NCI-H524 treated with DMSO at 0.1 percent for 48 hours (cell line): Measurements from ENCODE around the gene CD46.
"Not testable (repeated sequence)": the region's sequence is repeated elsewhere in the genome, so short reads cannot be mapped to it uniquely, and the experiment has no call there.

Experiments
- DNase-seq: peaks from one replicate; lab custom pipeline; 2025; lab: John Stamatoyannopoulos, UW

The CD46 gene

GRCh38 chr1:207750631-207751305 lies 1.1 kb upstream of the CD46 start:
- DNase-seq: no peak

DNA sequence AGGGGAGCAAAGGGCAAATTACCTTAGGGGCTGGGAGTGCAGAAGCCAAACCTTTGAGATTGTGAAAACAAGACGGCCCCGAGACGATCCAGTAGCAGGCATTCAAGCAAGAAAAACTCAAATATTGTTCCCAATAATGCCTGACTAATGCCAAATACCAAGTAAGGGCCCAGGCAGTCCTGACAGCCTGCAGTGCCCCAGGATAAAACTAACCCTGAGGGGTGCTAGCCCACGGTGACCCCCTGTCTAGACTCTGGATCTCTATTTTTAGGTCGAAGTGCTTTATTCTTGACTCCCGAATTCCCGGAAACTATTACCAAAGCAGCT lies 428 bp upstream of the CD46 start:
- not testable (repeated sequence) for DNase-seq

- no peak for DNase-seq
Measured at GRCh38 chr1:207752456-207752998, 673 bp downstream of the CD46 start.

DNA sequence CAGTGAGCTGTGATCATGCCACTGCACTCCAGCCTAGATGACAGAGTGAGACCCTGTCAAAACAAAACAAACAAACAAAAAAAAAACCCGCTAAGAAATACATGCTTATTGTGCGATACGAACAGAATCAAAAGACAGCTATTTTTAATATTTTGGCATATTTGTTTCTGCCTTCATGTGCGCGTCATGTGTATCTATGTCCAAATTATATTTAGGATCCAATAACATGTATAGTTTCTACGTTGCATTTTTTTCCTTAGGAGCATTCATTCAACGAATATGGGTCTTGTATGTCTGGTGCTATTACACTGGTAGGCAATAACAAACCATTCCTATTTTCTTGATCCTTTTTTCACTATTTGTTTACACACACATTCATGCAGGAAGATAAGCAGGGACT lies 1.8 kb downstream of the CD46 start:
- no peak for DNase-seq

DNA sequence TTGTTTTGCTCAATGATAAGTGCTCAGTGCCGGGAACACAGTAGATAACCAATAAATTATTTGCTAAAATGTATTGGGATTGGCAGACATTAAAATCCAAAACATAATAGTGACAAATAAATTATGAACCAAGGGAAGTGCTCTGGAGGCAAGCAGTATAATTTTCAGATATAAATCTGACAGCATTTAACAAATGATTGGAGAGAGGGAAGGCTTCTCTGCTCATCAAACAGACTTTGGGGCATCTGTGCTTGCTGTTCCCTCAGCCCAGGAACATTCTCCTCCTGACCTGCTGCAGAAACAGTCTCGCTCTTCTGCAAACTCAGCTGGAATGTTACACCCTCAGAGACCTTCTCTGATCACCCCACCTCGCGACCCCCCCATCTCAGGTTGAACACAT lies 2.2 kb downstream of the CD46 start:
- DNase-seq: no peak

GRCh38 chr1:207754974-207755700 lies 3.3 kb downstream of the CD46 start:
- no peak for DNase-seq

DNA sequence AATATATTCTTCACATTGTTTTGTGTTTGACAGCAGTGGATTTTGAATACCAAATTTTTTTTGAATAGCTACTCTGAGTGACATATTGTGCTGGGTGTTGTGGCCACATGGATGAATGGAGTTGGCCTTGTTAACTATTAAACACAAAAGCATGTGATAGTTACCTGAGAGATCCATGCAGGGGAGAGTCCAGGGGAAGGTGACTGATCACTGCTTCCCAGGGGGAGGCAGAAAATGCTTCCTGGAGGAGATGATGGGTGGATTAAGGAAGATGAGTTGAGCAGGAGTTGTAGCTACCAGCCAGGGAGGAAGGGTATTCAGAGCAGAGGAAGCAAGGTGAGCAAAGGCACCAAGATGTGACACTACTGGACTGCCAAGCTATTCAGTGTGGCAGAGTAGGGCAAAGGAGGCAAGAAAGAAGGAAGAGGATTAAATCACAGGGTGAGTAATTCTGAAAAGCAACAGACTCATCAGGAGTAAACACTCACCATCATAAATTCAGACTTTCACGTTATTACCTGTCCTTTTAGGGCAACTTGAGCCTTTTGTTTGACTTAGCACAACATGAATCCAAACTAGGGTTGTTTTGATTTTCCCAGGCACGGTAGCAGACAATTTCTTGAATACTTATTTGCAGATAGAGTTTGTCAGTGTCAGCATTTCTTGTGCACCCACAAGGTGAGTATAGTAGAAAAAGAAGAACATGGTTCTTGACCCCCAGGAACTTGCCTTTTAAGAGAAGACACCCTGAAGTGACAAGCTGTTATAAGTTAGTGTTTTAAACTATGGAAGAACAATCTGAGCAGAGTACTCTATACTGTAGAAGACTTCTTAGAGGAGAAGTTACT lies 4.2 kb downstream of the CD46 start:
- DNase-seq: no peak

- DNase-seq: no peak
Measured at GRCh38 chr1:207762622-207763021, 10.8 kb downstream of the CD46 start.

- DNase-seq: no peak
Measured at GRCh38 chr1:207763091-207763490, 11.2 kb downstream of the CD46 start.

GRCh38 chr1:207763972-207764371 lies 12.1 kb downstream of the CD46 start:
- no peak for DNase-seq

- DNase-seq: no peak
Measured at GRCh38 chr1:207766569-207766968, 14.7 kb downstream of the CD46 start.

GRCh38 chr1:207770514-207770913 lies 18.7 kb downstream of the CD46 start:
- DNase-seq: not testable (repeated sequence)

DNA sequence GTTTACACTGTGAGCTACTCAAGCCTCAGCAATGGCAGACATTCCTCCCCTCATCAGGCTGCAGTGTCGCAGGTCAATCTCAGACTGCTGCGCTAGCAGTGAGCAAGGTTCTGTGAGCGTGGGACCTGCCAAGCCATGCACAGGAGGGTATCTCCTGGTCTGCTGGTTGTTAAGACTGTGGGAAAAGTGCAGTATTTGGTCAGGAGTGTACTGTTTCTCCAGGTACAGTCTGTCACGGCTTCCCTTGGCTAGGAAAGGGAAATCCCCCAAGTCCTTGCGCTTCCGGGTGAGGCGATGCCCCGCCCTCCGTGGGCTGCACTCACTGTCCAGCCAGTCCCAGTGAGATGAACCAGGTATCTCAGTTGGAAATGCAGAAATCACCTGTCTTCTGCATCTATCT lies 24.2 kb downstream of the CD46 start:
- not testable (repeated sequence) for DNase-seq

DNA sequence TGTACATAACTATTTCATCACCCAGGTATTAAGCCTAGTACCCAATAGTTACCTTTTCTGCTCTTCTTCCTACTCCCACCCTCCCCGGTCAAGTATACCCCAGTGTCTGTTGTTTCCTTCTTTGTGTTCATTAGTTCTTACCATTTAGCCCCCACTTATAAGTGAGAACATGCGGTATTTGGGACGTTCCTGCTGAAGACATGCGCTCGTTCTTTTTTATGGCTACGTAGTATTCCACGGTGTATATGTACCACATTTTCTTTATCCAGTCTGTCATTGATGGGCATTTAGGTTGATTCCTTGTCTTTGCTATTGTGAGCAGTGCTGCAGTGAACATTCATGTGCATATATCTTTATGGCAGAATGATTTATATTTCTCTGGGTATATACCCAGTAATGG lies 25.6 kb downstream of the CD46 start:
- not testable (repeated sequence) for DNase-seq

DNA sequence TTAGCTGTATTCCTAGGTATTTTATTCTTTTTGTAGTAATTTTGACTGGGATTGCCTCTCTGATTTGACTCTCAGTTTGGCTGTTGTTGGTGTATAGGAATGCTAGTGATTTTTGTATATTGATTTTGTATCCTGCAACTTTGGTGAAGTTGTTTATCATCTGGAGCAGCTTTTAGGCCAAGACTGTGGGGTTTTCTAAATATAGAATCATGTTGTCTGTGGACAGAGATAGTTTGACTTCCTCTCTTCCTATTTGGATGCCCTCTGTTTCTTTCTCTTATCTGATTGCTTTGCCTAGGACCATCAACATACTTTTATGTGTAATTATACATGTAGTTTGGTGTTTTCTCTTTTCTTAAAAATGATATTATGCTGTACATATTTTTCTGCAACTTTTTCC lies 27.2 kb downstream of the CD46 start:
- no peak for DNase-seq

GRCh38 chr1:207781312-207781711 lies 29.5 kb downstream of the CD46 start:
- DNase-seq: no peak

- no peak for DNase-seq
Measured at GRCh38 chr1:207787776-207788175, 35.9 kb downstream of the CD46 start.

GRCh38 chr1:207789386-207789785 lies 37.5 kb downstream of the CD46 start:
- DNase-seq: no peak

DNA sequence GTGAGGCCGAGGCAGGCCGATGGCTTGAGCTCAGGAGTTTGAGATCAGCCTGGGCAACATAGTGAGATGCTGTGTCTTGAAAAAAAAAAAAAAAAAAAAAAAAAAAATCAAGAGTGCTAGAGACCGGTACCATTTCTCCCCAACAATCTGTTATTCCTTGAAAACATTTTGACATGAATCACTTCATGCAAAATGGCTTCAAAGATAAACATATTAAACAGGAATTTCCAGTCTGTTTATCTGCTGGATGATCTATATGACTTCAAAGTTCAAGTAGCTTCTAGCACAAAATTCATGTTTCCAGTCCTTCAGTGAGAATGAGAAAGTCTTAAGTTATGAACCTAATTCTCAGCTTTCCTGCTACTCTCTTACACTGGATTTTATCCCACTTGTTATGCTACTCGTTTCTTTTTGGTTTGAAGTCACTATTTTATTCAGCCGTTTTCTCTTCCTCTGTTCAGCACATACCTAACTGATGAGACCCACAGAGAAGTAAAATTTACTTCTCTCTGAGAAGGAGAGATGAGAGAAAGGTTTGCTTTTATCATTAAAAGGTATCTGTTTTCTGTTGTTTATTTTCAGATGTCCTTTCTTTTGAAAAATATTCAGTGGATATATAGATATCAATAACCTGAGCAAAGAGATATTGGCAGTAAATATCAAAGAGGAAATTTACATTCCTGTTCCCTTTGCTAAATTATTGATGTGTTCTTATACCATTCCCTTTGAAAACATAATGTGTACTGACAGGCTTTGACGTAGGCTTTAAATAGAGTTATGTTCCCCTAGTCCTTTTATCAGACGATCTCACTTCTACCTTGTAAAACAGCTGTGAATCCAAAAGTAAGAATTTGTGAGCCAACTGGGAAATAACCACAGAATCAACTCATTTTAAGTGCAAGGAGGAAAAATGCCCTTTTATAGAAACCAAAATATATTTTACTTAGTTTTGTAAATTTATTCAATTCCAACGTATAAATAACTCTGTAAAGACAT lies 38.2 kb downstream of the CD46 start:
- DNase-seq: no peak

DNA sequence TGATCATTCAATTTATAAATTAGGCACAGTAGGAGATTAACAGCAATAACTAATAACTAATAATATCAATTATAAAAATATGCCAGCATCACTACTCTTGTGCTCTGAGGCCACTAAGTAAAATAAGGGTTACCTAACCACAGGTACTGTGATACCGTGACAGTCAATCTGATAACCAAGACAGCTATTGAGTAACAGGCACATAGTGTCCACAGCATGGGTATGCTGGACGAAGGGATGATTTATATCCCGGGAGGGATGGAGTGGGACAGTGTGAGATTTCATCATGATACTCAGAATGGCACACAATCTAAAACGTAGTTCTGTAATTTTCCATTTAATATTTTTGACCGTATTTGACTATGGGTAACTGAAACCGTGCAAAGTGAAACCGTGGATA lies 39.4 kb downstream of the CD46 start:
- no peak for DNase-seq

DNA sequence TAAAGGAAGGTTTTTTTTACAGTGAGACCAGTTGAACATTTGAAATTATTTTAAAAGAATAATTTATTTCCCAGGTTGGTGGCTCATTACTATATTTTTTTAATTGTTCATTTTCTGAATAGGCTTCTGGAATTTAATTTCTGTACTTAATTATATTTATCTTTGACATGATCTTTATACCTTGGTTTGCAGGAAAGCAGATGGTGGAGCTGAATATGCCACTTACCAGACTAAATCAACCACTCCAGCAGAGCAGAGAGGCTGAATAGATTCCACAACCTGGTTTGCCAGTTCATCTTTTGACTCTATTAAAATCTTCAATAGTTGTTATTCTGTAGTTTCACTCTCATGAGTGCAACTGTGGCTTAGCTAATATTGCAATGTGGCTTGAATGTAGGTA lies 41.5 kb downstream of the CD46 start:
- DNase-seq: peak; percentile 17
